VCaP (cell line): Measurements from ENCODE around the gene SLC9A1.

ENCODE experiments used
- H3K27ac ChIP-seq: fragments of 450-650 bp; 2 replicates; pipeline ENCODE4 v1.5.1; 2017
- CTCF ChIP-seq: fragments of 450-650 bp; conservative IDR thresholded peaks from 2 replicates; pipeline ENCODE4 v1.5.1; 2017; ENCODE audit warnings: mild to moderate bottlenecking, moderate library complexity

Gene SLC9A1

GRCh38 chr1:27102707-27103468, 52.0 kb downstream of the SLC9A1 start:
- no peak overlapping the region for H3K27ac ChIP-seq

GRCh38 chr1:27102134-27102706, 52.7 kb downstream of the SLC9A1 start:
- no peak overlapping the region for H3K27ac ChIP-seq
- no peak for TF ChIP-seq CTCF

More at GRCh38 chr1:27102707-27103468, 52.0 kb downstream of the SLC9A1 start:
- TF ChIP-seq CTCF = peak; percentile 92

GRCh38 chr1:27101696-27102095, 53.2 kb downstream of the SLC9A1 start:
- no peak for TF ChIP-seq CTCF
- no peak overlapping the region for H3K27ac ChIP-seq

GRCh38 chr1:27101054-27101491, 53.9 kb downstream of the SLC9A1 start:
- H3K27ac ChIP-seq = no peak overlapping the region
- no peak for TF ChIP-seq CTCF

GRCh38 chr1:27100335-27101053, 54.4 kb downstream of the SLC9A1 start:
- no peak overlapping the region for H3K27ac ChIP-seq
- TF ChIP-seq CTCF = no peak

GRCh38 chr1:27099587-27100334, 55.2 kb downstream of the SLC9A1 start:
- no peak overlapping the region for H3K27ac ChIP-seq
- no peak for TF ChIP-seq CTCF

GRCh38 chr1:27099135-27099586, 55.8 kb downstream of the SLC9A1 start:
- TF ChIP-seq CTCF = no peak
- no peak overlapping the region for H3K27ac ChIP-seq
